Karpas-422 (cell line): ENCODE data around the gene KRTAP19-3. TPM values are rescaled to one million over a fixed set of nuclear protein-coding genes. Genes with fewer than 3 reads are reported as not detected.
A peak's percentile ranks its signal among the peaks of the same experiment; 100 is the strongest.
"Not testable (repeated sequence)": the region's sequence is repeated elsewhere in the genome, so short reads cannot be mapped to it uniquely, and the experiment has no call there.

Source experiments
- DNase-seq: peaks from one replicate; pipeline ENCODE4 v3.0.0-alpha.2; 2015
- H2AFZ ChIP-seq: fragments of 200-600 bp; sonication (generic); 2 replicates; pipeline ENCODE4 v1.6.1; 2014; ENCODE audit warnings: antibody characterized with exemption, low read length, mixed read lengths
- H3K27ac ChIP-seq: fragments of 200-600 bp; sonication (generic); 2 replicates; pipeline ENCODE4 v1.5.1; 2014; ENCODE audit warnings: mild to moderate bottlenecking, low read length, moderate library complexity
- H3K27me3 ChIP-seq: fragments of 200-600 bp; sonication (generic); 2 replicates; pipeline ENCODE4 v1.6.1; 2014; ENCODE audit warnings: low read length, mixed read lengths
- H3K36me3 ChIP-seq: fragments of 200-600 bp; sonication (generic); 2 replicates; pipeline ENCODE4 v1.6.1; 2014; ENCODE audit warnings: low read length, mixed read lengths; ENCODE audit not compliant: insufficient read depth
- H3K4me1 ChIP-seq: fragments of 200-600 bp; sonication (generic); 2 replicates; pipeline ENCODE4 v1.6.1; 2014; ENCODE audit warnings: mild to moderate bottlenecking, low read length, mixed read lengths
- H3K4me2 ChIP-seq: fragments of 200-600 bp; sonication (generic); 2 replicates; pipeline ENCODE4 v1.6.1; 2014; ENCODE audit warnings: low read length, low read depth, mild to moderate bottlenecking; ENCODE audit not compliant: poor library complexity, severe bottlenecking
- H3K4me3 ChIP-seq: fragments of 200-600 bp; sonication (generic); 2 replicates; pipeline ENCODE4 v1.5.1; 2014; ENCODE audit warnings: mild to moderate bottlenecking, antibody characterized with exemption, low read length, mixed read lengths
- H3K79me2 ChIP-seq: fragments of 200-600 bp; sonication (generic); 2 replicates; pipeline ENCODE4 v1.6.1; 2014; ENCODE audit warnings: mild to moderate bottlenecking, low read length, mixed read lengths
- H3K9ac ChIP-seq: fragments of 200-600 bp; sonication (generic); 2 replicates; pipeline ENCODE4 v1.6.0; 2014; ENCODE audit warnings: low read length
- H3K9me2 ChIP-seq: fragments of 200-600 bp; sonication (generic), shearing (Covaris generic); replicated peaks from 2 replicates; pipeline ENCODE4 v1.6.0; 2014; ENCODE audit warnings: mild to moderate bottlenecking, low read length, moderate library complexity; ENCODE audit not compliant: insufficient read depth
- H3K9me3 ChIP-seq: fragments of 300-700, 200-600 bp; sonication (generic); 2 replicates; pipeline ENCODE4 v1.6.1; 2014; ENCODE audit warnings: low read length, mixed read lengths
- H4K20me1 ChIP-seq: fragments of 200-600 bp; sonication (generic); 2 replicates; pipeline ENCODE4 v1.6.1; 2014; ENCODE audit warnings: mild to moderate bottlenecking, antibody characterized with exemption, low read length, low read depth; ENCODE audit not compliant: insufficient read depth
- total RNA-seq: library from RNA; depleted of rRNA; stranded (reverse); fragments of >200 nt; shearing (Covaris generic); gene quantifications from 2 replicates; pipeline ENCODE4 v1.2.3, GENCODE V29; 2014; ENCODE audit warnings: low replicate concordance; rRNA removed

Gene KRTAP19-3
- total RNA-seq, result not detected in 2 replicates

DNA sequence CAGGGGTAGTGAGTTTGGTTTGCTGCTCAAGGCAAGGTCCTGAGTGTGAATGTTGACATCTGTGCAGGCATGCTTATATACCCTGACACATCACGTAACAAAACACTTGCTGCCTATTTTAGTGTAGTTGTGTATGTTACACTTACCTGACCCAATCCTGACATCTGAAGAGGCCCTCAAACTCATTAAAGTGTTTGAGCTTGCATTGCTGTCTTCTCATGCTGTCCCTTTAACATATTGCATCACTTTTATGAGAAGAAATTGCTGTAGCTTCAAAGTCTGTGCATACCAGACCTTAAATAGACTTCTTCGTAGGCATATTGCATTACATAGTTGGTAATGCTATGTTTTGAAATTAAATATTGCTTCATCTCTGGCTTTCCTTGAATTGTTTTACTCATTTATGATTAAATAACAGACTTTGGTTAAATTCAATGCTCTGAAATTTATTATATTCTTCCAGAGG lies at the start of gene KRTAP19-3:
Gene KRTAP19-3, minus strand, starts transcription at position 51 of the 466 bp plus-strand sequence. CDS start 56 bp downstream, outside the sequence.
- Histone ChIP-seq H2AFZ (no peak within 1 kb of the TSS), H3K4me2 (no peak within 1 kb of the TSS), H3K79me2 (no peaks in the 10 kb centered on the region), H3K9me3 (peaks cover 10% of the 10 kb centered on the region), H3K4me1 (no peaks in the 10 kb centered on the region), H4K20me1 (no peaks in the 10 kb centered on the region), H3K27ac (no peak within 1 kb of the TSS), H3K9me2 (no peaks in the 10 kb centered on the region), H3K9ac (no peak within 1 kb of the TSS), H3K4me3 (no peak within 1 kb of the TSS), H3K36me3 (no peaks in the 10 kb centered on the region), H3K27me3 (no peaks in the 10 kb centered on the region)
- no peak for DNase-seq

DNA sequence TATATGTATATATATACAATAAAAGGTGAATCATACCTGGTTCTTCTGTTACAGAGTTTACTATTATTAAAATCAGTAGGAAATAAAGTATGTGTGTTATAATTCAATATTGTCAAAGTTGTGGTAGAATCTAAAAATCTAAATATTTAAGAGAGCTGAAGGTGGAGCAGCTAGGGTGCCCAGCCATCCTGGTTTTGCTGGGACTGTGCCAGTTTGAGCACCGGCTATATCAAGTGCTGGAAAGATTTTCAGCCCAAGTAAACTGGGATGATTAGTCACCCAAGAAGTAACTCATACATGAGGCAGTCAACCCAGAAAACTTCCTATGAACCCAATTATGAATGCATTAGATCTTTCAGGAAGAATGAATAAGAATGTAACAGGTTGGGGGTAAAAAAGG lies 27.1 kb upstream of the KRTAP19-3 start:
- H2AFZ ChIP-seq, result no peak overlapping the region
- H3K27ac ChIP-seq, result no peak overlapping the region
- no peak for DNase-seq
- no peaks in the 10 kb centered on the region for H3K27me3 ChIP-seq
- no peak overlapping the region for H3K9ac ChIP-seq
- no peak overlapping the region for H3K4me3 ChIP-seq
- no peaks in the 10 kb centered on the region for H4K20me1 ChIP-seq
- H3K79me2 ChIP-seq, result no peaks in the 10 kb centered on the region
- peaks cover 18% of the 10 kb centered on the region for H3K9me3 ChIP-seq
- H3K36me3 ChIP-seq, result no peaks in the 10 kb centered on the region
- no peak overlapping the region for H3K4me2 ChIP-seq
- no peaks in the 10 kb centered on the region for H3K9me2 ChIP-seq
- H3K4me1 ChIP-seq, result no peaks in the 10 kb centered on the region

DNA sequence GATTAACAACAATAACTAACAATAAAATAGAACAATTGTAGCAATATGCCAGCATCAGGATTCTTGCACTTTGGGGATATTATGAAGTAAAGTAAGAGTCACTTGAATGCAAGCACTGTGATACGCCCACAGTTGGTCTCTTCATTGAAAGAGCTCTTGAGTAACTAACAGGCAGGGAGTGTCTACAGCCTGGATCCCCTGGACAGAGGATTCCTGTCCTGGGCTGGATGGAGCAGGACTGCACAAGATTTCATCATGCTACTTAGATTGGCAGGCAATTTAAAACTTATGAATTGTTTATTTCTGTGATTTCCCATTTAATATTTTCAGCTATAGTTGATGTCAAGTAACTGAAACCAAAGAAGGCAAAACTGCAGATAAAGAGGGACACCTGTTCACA lies 23.9 kb upstream of the KRTAP19-3 start:
- peaks cover 5% of the 10 kb centered on the region; the same call in 1 of the 2 replicates for H3K9me3 ChIP-seq
- H2AFZ ChIP-seq, result no peak overlapping the region
- no peaks in the 10 kb centered on the region for H3K27me3 ChIP-seq
- DNase-seq, result no peak
- no peak overlapping the region for H3K27ac ChIP-seq
- no peaks in the 10 kb centered on the region for H4K20me1 ChIP-seq
- no peaks in the 10 kb centered on the region for H3K9me2 ChIP-seq
- no peak overlapping the region for H3K4me2 ChIP-seq
- no peak overlapping the region for H3K4me3 ChIP-seq
- H3K9ac ChIP-seq, result no peak overlapping the region
- no peaks in the 10 kb centered on the region for H3K4me1 ChIP-seq
- H3K79me2 ChIP-seq, result no peaks in the 10 kb centered on the region
- no peaks in the 10 kb centered on the region for H3K36me3 ChIP-seq

DNA sequence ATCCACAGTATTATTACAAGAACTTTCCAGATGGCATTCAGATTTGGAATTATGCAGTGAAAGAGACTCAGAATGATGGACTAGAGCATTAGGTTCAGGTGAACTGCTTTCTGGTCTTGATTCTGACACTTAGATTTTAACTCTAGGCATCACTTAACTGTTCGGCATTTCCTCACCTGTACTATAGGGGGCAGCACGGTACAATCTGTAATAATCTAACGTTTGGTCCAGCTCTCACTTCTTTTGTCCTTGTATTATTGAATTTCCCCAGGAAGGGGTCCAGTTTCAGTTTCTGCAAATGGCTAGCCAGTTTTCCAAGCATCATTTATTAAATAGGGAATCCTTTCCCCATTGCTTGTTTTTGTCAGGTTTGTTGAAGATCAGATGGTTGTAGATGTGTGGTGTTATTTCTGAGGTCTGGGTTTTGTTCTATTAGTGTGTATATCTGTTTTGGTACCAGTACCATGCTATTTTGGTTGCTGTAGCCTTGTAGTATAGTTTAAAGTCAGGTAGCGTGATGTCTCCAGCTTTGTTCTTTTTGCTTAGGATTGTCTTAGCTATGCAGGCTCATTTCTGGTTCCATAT lies 13.9 kb upstream of the KRTAP19-3 start:
- peak; percentile 53 for DNase-seq
- not testable (repeated sequence) for H4K20me1 ChIP-seq, H3K79me2 ChIP-seq, H3K9ac ChIP-seq, H3K4me2 ChIP-seq, H3K27me3 ChIP-seq, H2AFZ ChIP-seq, H3K36me3 ChIP-seq, H3K9me2 ChIP-seq, H3K27ac ChIP-seq, H3K9me3 ChIP-seq, H3K4me3 ChIP-seq, H3K4me1 ChIP-seq

DNA sequence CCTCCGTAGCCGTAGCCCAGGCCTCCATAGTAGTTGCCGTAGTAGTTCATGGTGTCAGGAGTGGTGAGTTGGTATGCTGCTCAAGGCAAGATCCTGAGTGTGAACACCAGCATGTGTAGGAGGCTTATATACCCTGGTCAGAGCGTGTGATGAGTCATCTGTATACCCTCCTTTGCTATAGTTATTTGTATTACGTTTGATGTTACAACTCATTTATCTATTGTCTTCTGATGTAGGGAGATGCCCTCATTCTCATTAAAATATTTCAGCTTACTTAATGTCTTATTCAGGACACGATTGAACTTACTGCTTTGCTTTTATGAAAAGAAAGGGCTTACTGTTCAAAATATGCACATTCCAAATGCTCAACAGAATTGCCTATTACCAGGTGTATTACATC lies 10.2 kb upstream of the KRTAP19-3 start, which contains the start of gene KRTAP19-5:
Gene KRTAP19-5, minus strand, starts transcription at position 101 of the 400 bp plus-strand sequence. Its CDS starts 51 bp downstream, at position 50.
- Histone ChIP-seq H3K27me3 (no peaks in the 10 kb centered on the region), H3K36me3 (no peaks in the 10 kb centered on the region), H3K4me3 (no peak within 1 kb of the TSS), H3K9me3 (peaks cover 5% of the 10 kb centered on the region; the same call in 1 of the 2 replicates), H3K27ac (no peak within 1 kb of the TSS), H3K79me2 (no peaks in the 10 kb centered on the region), H3K4me2 (no peak within 1 kb of the TSS), H3K4me1 (no peaks in the 10 kb centered on the region), H3K9ac (no peak within 1 kb of the TSS), H2AFZ (no peak within 1 kb of the TSS), H3K9me2 (no peaks in the 10 kb centered on the region), H4K20me1 (no peaks in the 10 kb centered on the region)
- no peak for DNase-seq

DNA sequence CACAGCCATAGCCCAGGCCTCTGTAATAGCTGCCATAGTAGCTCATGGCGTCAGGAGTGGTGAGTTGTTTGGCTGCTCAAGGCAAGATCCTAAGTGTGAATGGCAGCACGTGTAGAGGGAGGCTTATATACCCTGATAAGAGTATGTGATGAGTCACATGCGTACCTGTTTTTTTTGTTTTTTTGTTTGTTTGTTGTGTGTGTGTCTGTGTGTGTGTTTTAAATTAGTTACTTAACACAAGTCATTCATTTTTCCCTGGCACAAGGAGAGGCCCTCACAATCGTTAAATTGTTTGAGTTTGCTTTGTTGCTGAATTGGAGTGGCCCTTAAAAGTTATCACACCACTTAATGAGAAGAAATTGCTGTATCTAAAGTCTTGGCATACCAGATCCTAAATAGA lies 5.3 kb upstream of the KRTAP19-3 start, which contains the start of gene KRTAP19-4:
Gene KRTAP19-4, minus strand, starts transcription at position 101 of the 400 bp plus-strand sequence. Its CDS starts 55 bp downstream, at position 46.
- Histone ChIP-seq H3K4me1 (no peaks in the 10 kb centered on the region), H3K36me3 (no peaks in the 10 kb centered on the region), H3K27ac (no peak within 1 kb of the TSS), H3K79me2 (no peaks in the 10 kb centered on the region), H3K4me2 (no peak within 1 kb of the TSS), H3K9ac (no peak within 1 kb of the TSS), H3K27me3 (no peaks in the 10 kb centered on the region), H3K4me3 (no peak within 1 kb of the TSS), H4K20me1 (no peaks in the 10 kb centered on the region), H3K9me2 (no peaks in the 10 kb centered on the region), H2AFZ (no peak within 1 kb of the TSS), H3K9me3 (peaks cover 7% of the 10 kb centered on the region; the same call in 1 of the 2 replicates)
- no peak for DNase-seq

DNA sequence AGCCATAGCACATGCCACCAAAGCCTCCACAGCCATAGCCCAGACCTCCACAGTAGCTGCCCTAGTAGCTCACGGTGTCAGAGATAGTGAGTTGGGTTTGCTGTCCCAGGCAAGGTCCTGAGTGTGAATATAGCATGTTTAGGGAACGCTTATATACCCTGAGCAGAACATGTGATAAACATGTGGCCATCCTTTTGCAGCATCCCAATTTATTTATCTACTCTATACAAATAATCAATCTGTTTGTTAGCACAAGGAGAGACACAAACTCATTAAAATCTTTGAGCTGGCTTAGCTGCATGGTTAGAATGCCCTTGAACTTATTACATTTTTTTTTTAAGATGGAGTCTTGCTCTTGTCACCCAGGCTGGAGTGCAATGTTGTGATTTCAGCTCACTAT lies 4.5 kb downstream of the KRTAP19-3 start, which contains the start of gene KRTAP19-2:
Gene KRTAP19-2, minus strand, starts transcription at position 101 of the 400 bp plus-strand sequence. Its CDS starts 88 bp downstream, at position 13.
- Histone ChIP-seq H3K9ac (no peak within 1 kb of the TSS), H4K20me1 (no peaks in the 10 kb centered on the region), H3K9me3 (peaks cover 17% of the 10 kb centered on the region), H3K9me2 (no peaks in the 10 kb centered on the region), H3K4me1 (no peaks in the 10 kb centered on the region), H2AFZ (no peak within 1 kb of the TSS), H3K27ac (no peak within 1 kb of the TSS), H3K36me3 (no peaks in the 10 kb centered on the region), H3K4me2 (no peak within 1 kb of the TSS), H3K79me2 (no peaks in the 10 kb centered on the region), H3K27me3 (no peaks in the 10 kb centered on the region), H3K4me3 (no peak within 1 kb of the TSS)
- no peak for DNase-seq

DNA sequence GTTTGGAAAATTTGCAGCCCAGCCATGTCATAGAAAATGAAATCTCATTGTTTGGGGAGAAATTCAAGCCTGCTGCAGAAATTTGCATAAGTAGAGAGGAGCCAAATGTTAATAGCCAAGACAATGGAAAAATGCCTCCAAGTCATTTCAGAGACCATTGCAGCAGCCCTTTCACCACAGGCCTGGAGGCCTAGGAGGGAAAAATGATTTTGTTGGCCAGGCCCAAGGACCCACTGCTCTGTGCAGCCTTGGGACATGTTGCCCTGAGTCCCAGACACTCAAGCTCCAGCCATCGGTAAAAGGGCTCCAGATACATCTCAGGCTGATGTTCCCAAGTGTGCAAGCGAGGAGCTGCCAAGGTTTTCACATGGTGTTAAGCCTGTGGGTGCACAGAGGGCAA lies 5.6 kb downstream of the KRTAP19-3 start:
- no peak overlapping the region for H3K4me3 ChIP-seq
- H3K79me2 ChIP-seq, result no peaks in the 10 kb centered on the region
- no peak overlapping the region for H3K27ac ChIP-seq
- H3K36me3 ChIP-seq, result no peaks in the 10 kb centered on the region
- H3K9me2 ChIP-seq, result no peaks in the 10 kb centered on the region
- H4K20me1 ChIP-seq, result no peaks in the 10 kb centered on the region
- H3K9me3 ChIP-seq, result peaks cover 17% of the 10 kb centered on the region
- no peak overlapping the region for H3K9ac ChIP-seq
- no peak overlapping the region for H3K4me2 ChIP-seq
- H3K4me1 ChIP-seq, result no peaks in the 10 kb centered on the region
- H3K27me3 ChIP-seq, result no peaks in the 10 kb centered on the region
- no peak overlapping the region for H2AFZ ChIP-seq
- DNase-seq, result no peak
